ENCODE results near the gene DPP7.

DNA sequence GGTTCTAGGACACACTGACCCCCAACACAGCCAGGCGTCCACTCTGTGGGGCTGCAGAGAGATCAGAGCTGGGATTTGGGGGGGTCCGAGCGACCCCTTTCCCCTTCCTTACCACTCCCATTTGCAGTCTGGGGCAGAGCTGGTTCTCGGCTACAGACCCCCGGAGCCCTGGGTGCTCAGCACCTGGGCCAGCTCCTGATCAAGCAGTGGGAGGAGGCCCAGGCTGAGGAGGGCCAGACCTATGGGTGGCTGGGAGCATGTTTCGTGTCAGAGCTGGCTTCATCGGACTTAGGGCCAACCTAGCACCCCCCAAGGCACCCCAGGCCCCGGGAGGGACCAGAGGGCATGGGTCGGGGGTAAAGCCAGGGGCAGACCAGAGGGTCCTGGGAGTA, 32.0 kb upstream of the DPP7 start:
- TF ChIP-seq, protein P1, sequence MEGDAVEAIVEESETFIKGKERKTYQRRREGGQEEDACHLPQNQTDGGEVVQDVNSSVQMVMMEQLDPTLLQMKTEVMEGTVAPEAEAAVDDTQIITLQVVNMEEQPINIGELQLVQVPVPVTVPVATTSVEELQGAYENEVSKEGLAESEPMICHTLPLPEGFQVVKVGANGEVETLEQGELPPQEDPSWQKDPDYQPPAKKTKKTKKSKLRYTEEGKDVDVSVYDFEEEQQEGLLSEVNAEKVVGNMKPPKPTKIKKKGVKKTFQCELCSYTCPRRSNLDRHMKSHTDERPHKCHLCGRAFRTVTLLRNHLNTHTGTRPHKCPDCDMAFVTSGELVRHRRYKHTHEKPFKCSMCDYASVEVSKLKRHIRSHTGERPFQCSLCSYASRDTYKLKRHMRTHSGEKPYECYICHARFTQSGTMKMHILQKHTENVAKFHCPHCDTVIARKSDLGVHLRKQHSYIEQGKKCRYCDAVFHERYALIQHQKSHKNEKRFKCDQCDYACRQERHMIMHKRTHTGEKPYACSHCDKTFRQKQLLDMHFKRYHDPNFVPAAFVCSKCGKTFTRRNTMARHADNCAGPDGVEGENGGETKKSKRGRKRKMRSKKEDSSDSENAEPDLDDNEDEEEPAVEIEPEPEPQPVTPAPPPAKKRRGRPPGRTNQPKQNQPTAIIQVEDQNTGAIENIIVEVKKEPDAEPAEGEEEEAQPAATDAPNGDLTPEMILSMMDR (IDR thresholded peaks at IDR 0.05; ENCODE audit: poor library complexity), result no peak
- TF ChIP-seq EZH2phosphoT487 (IDR thresholded peaks at IDR 0.05; ENCODE audit: low read depth, severe bottlenecking, unreplicated experiment), result no peak
- TF ChIP-seq EZH2 (IDR thresholded peaks at IDR 0.05; ENCODE audit: borderline replicate concordance), result no peak

Data from hepatocyte (in vitro differentiated cells).